Measurements from ENCODE around the gene LRP1.

GRCh38 chr12:57166971-57167371, 38.7 kb downstream of the LRP1 start:
- TF ChIP-seq CTCF (IDR thresholded peaks at IDR 0.05): no peak
- TF ChIP-seq POLR2A (IDR thresholded peaks at IDR 0.05): no peak

All from Peyer's patch (tissue), 4 donors.